H1 (cell line): ENCODE data around the gene PAOX. TPM values are rescaled to one million over a fixed set of nuclear protein-coding genes. Genes with fewer than 3 reads are reported as not detected.

Experiments used
- CBX5 ChIP-seq: fragments of 300-800, 300-1000 bp; sonication (generic); IDR thresholded peaks from 2 replicates; pipeline ENCODE4 v1.7.1; 2016; ENCODE audit warnings: antibody characterized with exemption, low read length, low read depth
- CHD1 ChIP-seq: IDR thresholded peaks from 2 replicates; pipeline ENCODE4 v1.6.1; 2012; ENCODE audit warnings: low read depth, low read length, improper control_type of control experiment
- HDAC6 ChIP-seq: IDR thresholded peaks from one replicate; pipeline ENCODE4 v1.7.1; 2012; ENCODE audit warnings: low read depth, mild to moderate bottlenecking, inconsistent platforms, low read length, moderate library complexity
- NRF1 ChIP-seq: IDR thresholded peaks from 2 replicates; pipeline ENCODE4 v1.6.1; 2011; ENCODE audit warnings: mild to moderate bottlenecking, low read depth, low read length, improper control_type of control experiment
- POLR2AphosphoS5 ChIP-seq: IDR thresholded peaks from 2 replicates; pipeline ENCODE4 v1.6.1; 2011; ENCODE audit warnings: low read depth, low read length
- POU5F1 ChIP-seq: IDR thresholded peaks from 2 replicates; pipeline ENCODE4 v1.6.1; 2011; ENCODE audit warnings: low read depth, mild to moderate bottlenecking, low read length, moderate library complexity
- RFX5 ChIP-seq: IDR thresholded peaks from 2 replicates; pipeline ENCODE4 v1.6.1; 2011; ENCODE audit warnings: low read depth, low read length, improper control_type of control experiment, borderline replicate concordance
- SUZ12 ChIP-seq: fragments of 200-600 bp; sonication (generic); IDR thresholded peaks from 2 replicates; pipeline ENCODE4 v1.6.1; 2012; ENCODE audit warnings: mild to moderate bottlenecking, inconsistent platforms, low read length, moderate library complexity, mixed read lengths
- TBP ChIP-seq: IDR thresholded peaks from 2 replicates; pipeline ENCODE4 v1.6.1; 2011; ENCODE audit warnings: low read depth, low read length, improper control_type of control experiment
- TEAD4 ChIP-seq: IDR thresholded peaks from 2 replicates; pipeline ENCODE4 v1.6.1; 2012; ENCODE audit warnings: low read depth, low read length, inconsistent platforms, mixed read lengths
- ZNF274 ChIP-seq: IDR thresholded peaks from 2 replicates; pipeline ENCODE4 v1.7.0; 2012; ENCODE audit warnings: low read length, borderline replicate concordance; ENCODE audit errors: extremely low read depth
- polyA plus RNA-seq, 7 experiments: library from polyadenylated mRNA; depleted of rRNA in 3 of 7; stranded (reverse) in 5 of 7; unstranded in 2 of 7; fragments of >200 nt in 5 of 7; fragments of 200-250 nt in 2 of 7; gene quantifications; 1 replicate in 5 of 7; 2 replicates in 1 of 7; 4 replicates in 1 of 7; pipeline versions ENCODE4 v1.2.1 to v1.2.3, GENCODE V29; 2011 to 2013; ENCODE audit warnings: missing spikeins in 2 of 7, mixed read lengths in 2 of 7
- total RNA-seq: library from RNA; stranded (reverse); fragmentation: NEBNext Ultra II Directional; extraction: Animal tissue kit (Norgen Biotek cat#: 25700); gene quantifications from 2 replicates; pipeline ENCODE4 v1.2.1, GENCODE V29; 2021

PAOX gene
- total and polyA plus RNA-seq, 2 of the 8 experiments (the other 6 are each of a cell fraction or from before 2014, with no cell fraction given) = 3.7 to 4.3 TPM

GRCh38 chr10:133381036-133381435 lies 2.0 kb downstream of the PAOX start (continued):
- no peak for TF ChIP-seq RFX5
- TF ChIP-seq TEAD4 = no peak
- no peak for TF ChIP-seq POLR2AphosphoS5
- no peak for TF ChIP-seq POU5F1
- TF ChIP-seq NRF1 = no peak
- TF ChIP-seq HDAC6 = no peak
- no peak for TF ChIP-seq CBX5
- TF ChIP-seq CHD1 = no peak
- TF ChIP-seq ZNF274 = no peak
- TF ChIP-seq TBP = no peak
- no peak for TF ChIP-seq SUZ12
